WI38 (cell line): ENCODE measurements around the gene DPYD.

ENCODE experiments used
- H3K4me3 ChIP-seq: 2 replicates; pipeline ENCODE4 v1.5.1; 2011; ENCODE audit warnings: low read depth, mild to moderate bottlenecking, control low read depth, low read length
- CTCF ChIP-seq: IDR thresholded peaks from 2 replicates; pipeline ENCODE4 v1.5.1; 2012; ENCODE audit warnings: low read depth, mild to moderate bottlenecking, control low read depth, low read length

DPYD gene

GRCh38 chr1:97919585-97920261 is 1.1 kb downstream of the DPYD start:
- TF ChIP-seq CTCF = no peak
- peak overlapping the region; percentile 92 for H3K4me3 ChIP-seq

- no peak for TF ChIP-seq CTCF
- H3K4me3 ChIP-seq = peak overlapping the region; percentile 92
These were observed 1.9 kb downstream of the DPYD start for GRCh38 chr1:97918961-97919360.

DNA sequence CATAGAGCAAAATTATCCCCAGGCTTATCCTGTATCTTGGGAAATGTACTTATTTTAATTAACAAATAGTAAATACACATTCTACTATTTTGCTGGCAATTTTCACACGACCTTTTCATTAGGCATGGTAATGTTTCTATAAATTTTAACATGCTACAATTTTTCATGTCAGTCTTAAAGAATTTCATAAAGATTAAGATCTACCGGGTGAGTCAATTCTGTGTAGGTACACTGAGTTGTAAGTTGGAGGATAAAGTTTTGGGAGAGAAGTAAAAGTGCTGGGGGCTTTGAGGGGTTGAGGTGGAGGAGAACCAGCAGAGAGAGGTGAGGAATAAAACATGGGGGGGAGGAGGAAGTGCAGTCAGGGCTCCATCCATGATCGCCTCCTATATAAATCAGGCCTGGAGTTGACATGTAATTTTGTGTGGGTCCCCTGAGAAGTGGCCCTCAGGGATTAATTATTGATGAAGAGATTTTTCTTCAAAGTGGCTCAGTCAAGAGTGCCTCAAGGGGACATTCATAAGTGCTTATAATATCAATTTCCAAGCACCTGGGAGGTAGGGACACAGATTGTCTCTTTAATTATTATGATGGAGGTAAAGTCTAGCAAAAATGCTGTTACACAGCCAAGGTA is 7.2 kb downstream of the DPYD start:
- TF ChIP-seq CTCF = no peak

DNA sequence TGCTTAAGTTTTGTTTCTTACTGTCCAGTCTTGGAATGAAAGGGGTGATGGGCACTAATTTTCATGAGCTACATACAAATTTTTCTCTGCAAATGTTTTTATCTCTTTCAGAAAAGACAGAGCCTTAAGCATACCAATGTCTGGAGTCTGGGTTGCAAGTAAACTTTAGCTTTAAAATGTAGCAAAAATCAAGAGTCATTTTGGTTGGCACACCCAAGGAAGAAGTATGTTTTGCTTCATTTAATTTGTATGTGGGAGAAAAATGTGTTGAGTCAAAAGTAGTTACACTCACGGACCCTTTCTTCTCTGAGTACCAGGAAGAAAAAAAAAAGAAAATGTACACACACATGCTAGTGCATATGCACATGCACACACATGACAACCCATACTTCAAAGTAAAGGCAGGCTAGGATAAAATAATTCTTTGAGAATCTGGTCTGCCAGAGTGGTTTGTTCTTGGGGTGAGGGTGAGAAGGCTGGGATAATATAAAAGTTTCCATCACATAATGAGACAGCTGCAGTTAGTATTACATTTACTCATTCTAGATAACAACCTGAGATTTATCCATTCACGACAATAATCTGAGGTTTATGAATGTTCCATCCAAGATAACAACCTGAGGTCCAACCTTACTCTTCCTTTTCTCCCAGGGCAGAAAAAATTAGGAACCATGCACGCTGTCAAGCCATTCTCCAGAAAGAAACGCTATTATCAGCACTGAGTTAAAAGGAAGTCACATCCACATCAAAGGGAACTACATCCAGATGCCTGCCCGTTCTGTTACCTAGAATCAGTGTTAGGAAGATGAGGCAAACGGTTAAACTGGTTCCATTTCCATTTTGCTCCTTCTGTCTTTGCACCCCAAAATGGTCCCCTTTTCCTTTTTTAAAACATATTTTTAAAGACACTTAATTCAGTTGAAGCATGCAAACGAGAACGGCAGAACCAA is 9.3 kb downstream of the DPYD start:
- no peak overlapping the region for H3K4me3 ChIP-seq
- TF ChIP-seq CTCF = no peak

More for the DNA sequence above, 7.2 kb downstream of the DPYD start:
- H3K4me3 ChIP-seq = no peak overlapping the region

GRCh38 chr1:97909266-97909665 is 11.6 kb downstream of the DPYD start:
- no peak for TF ChIP-seq CTCF
- H3K4me3 ChIP-seq = no peak overlapping the region

- no peak overlapping the region for H3K4me3 ChIP-seq
- TF ChIP-seq CTCF = no peak
These were observed 12.9 kb downstream of the DPYD start for GRCh38 chr1:97907886-97908285.
